ENCODE data around the gene CHMP3. TPM values are rescaled to one million over a fixed set of nuclear protein-coding genes. Genes with fewer than 3 reads are reported as not detected.

Gene CHMP3
- polyA plus RNA-seq (2012; rRNA removed), result 75.3 and 85.5 TPM in 2 replicates
- 117 and 141 TPM in 2 replicates for polyA plus RNA-seq (2012; cell fraction: cytosol; rRNA removed)
- polyA plus RNA-seq (2012; cell fraction: nucleus; rRNA removed), result 22.3 and 30.6 TPM in 2 replicates

- Histone ChIP-seq H3F3A (replicated peaks; ENCODE audit: insufficient read depth) (no peaks in the 10 kb centered on the region), H3K9ac (peak within 1 kb of the TSS; percentile 97), H3K4me2 (peak within 1 kb of the TSS; percentile 84), H3K9me3 (no peaks in the 10 kb centered on the region), H2AFZ (ENCODE audit: low read depth) (peak within 1 kb of the TSS; percentile 97), H3K27ac (ENCODE audit: low read depth in 2 of 2, low read length in 1 of 2) (peak within 1 kb of the TSS; percentile 95 to 99), H3K4me3 (ENCODE audit: low read depth in 2 of 2, low read length in 1 of 2) (peak within 1 kb of the TSS; percentile 75 to 92), H4K20me1 (ENCODE audit: insufficient read depth) (no peaks in the 10 kb centered on the region), H3K4me1 (ENCODE audit: control insufficient read depth in 1 of 2, insufficient read depth in 2 of 2, low read depth in 1 of 2, low read length in 1 of 2) (peaks cover 0 to 14% of the 10 kb centered on the region in 2 experiments; a peak in 3 of 4 replicates), H3K79me2 (ENCODE audit: insufficient read depth) (peaks cover 47% of the 10 kb centered on the region), H3K9me2 (no peaks in the 10 kb centered on the region), H3K27me3 (ENCODE audit: insufficient read depth) (no peaks in the 10 kb centered on the region), H3K36me3 (replicated peaks in 1 of 2; ENCODE audit: control insufficient read depth in 1 of 2, insufficient read depth in 2 of 2, low read length in 1 of 2) (peaks cover 2 to 8% of the 10 kb centered on the region in 2 experiments)
- DNase-seq, result peak; percentile 97
- ChIA-PET POLR2A (interaction anchor here (1.4 kb wide), 1 partner anchor 60 kb away, joined by 3 read pairs; no protein-coding TSS in a partner anchor), CTCF (interaction anchor here (0.9 to 1.3 kb wide), 2 partner anchors 59 to 246 kb away, joined by 3 to 5 read pairs; no protein-coding TSS in a partner anchor)
- WGBS (ENCODE audit: low lambda C conversion rate), result 1% methylated on average over 49 of the region's 57 CpGs
- no peak for TF ChIP-seq ZBTB33 (IDR thresholded peaks at IDR 0.05; ENCODE audit: borderline replicate concordance, low read depth)
- TF ChIP-seq EZH2phosphoT487 (IDR thresholded peaks at IDR 0.05; ENCODE audit: borderline replicate concordance, low read depth), result no peak
- TF ChIP-seq TAF1 (IDR thresholded peaks at IDR 0.05; ENCODE audit: borderline replicate concordance, low read depth, low read length), result peak; percentile 49; the same call in 1 of the 2 replicates
- TF ChIP-seq NFIC (IDR thresholded peaks at IDR 0.05; ENCODE audit: borderline replicate concordance), result no peak
- no peak for TF ChIP-seq USF2 (IDR thresholded peaks at IDR 0.05; ENCODE audit: borderline replicate concordance, low read depth, low read length)
- TF ChIP-seq ELF1 (IDR thresholded peaks at IDR 0.05), result peak; percentile 84
- peak; percentile 33 for TF ChIP-seq CHD2 (IDR thresholded peaks at IDR 0.05; ENCODE audit: low read length, partially characterized antibody)
- peak in 1 of 2 experiments; percentile 50; a peak in 1 of 4 replicates for TF ChIP-seq EP300 (IDR thresholded peaks at IDR 0.05; ENCODE audit: borderline replicate concordance in 1 of 2, low read depth in 1 of 2, low read length in 1 of 2)
- TF ChIP-seq SIN3A (IDR thresholded peaks at IDR 0.05; ENCODE audit: borderline replicate concordance, low read depth, low read length), result no peak
- TF ChIP-seq PBX3 (IDR thresholded peaks at IDR 0.05), result 0 out of 2 replicates have a peak, but pooled peaks have one; percentile 29
- TF ChIP-seq GATA2 (CRISPR knock-in tag; IDR thresholded peaks at IDR 0.05), result no peak
- no peak for TF ChIP-seq FOXJ3 (CRISPR knock-in tag; IDR thresholded peaks at IDR 0.05)
- TF ChIP-seq MEF2A (IDR thresholded peaks at IDR 0.05; ENCODE audit: borderline replicate concordance, low read depth), result no peak
- no peak for TF ChIP-seq IRF3 (IDR thresholded peaks at IDR 0.05; ENCODE audit: low read depth, low read length)
- TF ChIP-seq YY1 (IDR thresholded peaks at IDR 0.05; ENCODE audit: low read depth), result no peak
- peak; percentile 77 for TF ChIP-seq MXI1 (IDR thresholded peaks at IDR 0.05; ENCODE audit: low read depth, low read length)
- TF ChIP-seq POLR2AphosphoS5 (IDR thresholded peaks at IDR 0.05; ENCODE audit: low read depth, low read length), result peak; percentile 71
- no peak for TF ChIP-seq RXRA (IDR thresholded peaks at IDR 0.05; ENCODE audit: borderline replicate concordance, low read depth)
- TF ChIP-seq USF1 (IDR thresholded peaks at IDR 0.05; ENCODE audit: borderline replicate concordance, low read depth), result 0 out of 2 replicates have a peak, but pooled peaks have one; percentile 4
- peak; percentile 100 for TF ChIP-seq MAX (IDR thresholded peaks at IDR 0.05; ENCODE audit: low read depth)
- TF ChIP-seq FOSL2 (IDR thresholded peaks at IDR 0.05; ENCODE audit: borderline replicate concordance, low read depth), result peak; percentile 28; the same call in 1 of the 2 replicates
- no peak for TF ChIP-seq FOXM1 (IDR thresholded peaks at IDR 0.05; ENCODE audit: low read depth)
- no peak; the same call in 1 of the 2 replicates for TF ChIP-seq SMC3 (IDR thresholded peaks at IDR 0.05; ENCODE audit: low read depth, low read length)
- TF ChIP-seq TCF12 (IDR thresholded peaks at IDR 0.05), result no peak
- TF ChIP-seq RFX5 (IDR thresholded peaks at IDR 0.05; ENCODE audit: low read length), result no peak
Measured at GRCh38 chr2:86562922-86563649, at the start of gene CHMP3. TSS of gene CHMP3 (minus strand) at chr2:86563443. CDS start at chr2:86563348, 95 bp downstream.
